ENCODE data around the gene BAMBI. TPM values are rescaled to one million over a fixed set of nuclear protein-coding genes. Genes with fewer than 3 reads are reported as not detected.

BAMBI gene
- total RNA-seq, 4 donors from 2014 or later: 0.22 to 0.92 (median 0.53) TPM

DNA sequence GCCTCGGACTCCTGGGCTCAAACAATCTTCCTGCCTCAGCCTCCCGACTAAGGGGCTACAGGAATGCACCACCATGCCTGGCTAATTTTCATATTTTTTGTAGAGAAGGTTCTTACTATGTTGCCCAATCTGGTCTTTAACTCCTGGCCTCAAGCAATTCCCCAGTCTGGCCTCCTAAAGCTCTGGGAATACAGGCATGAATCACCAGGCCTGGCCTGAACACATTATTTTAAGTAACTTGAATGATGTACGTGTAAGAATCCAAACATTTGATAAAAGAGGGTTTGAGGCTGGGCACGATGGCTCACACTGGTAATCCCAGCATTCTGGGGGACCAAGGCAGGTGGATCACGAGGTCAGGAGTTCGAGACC, 13.0 kb upstream of the BAMBI start:
- Histone ChIP-seq H3K36me3 (no peaks in the 10 kb centered on the region), H3K4me1 (peaks cover 3 to 13% of the 10 kb centered on the region in 2 donors), H3K4me3 (replicated peaks in 1 of 3) (no peak overlapping the region), H3K9me3 (no peaks in the 10 kb centered on the region), H3K27me3 (no peaks in the 10 kb centered on the region), H3K27ac (no peak overlapping the region)
- no peak for DNase-seq
- TF ChIP-seq, protein P1, sequence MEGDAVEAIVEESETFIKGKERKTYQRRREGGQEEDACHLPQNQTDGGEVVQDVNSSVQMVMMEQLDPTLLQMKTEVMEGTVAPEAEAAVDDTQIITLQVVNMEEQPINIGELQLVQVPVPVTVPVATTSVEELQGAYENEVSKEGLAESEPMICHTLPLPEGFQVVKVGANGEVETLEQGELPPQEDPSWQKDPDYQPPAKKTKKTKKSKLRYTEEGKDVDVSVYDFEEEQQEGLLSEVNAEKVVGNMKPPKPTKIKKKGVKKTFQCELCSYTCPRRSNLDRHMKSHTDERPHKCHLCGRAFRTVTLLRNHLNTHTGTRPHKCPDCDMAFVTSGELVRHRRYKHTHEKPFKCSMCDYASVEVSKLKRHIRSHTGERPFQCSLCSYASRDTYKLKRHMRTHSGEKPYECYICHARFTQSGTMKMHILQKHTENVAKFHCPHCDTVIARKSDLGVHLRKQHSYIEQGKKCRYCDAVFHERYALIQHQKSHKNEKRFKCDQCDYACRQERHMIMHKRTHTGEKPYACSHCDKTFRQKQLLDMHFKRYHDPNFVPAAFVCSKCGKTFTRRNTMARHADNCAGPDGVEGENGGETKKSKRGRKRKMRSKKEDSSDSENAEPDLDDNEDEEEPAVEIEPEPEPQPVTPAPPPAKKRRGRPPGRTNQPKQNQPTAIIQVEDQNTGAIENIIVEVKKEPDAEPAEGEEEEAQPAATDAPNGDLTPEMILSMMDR (IDR thresholded peaks at IDR 0.05): no peak
- no peak for TF ChIP-seq POLR2A (IDR thresholded peaks at IDR 0.05)
- intact Hi-C loops (cut with DNase I): loop anchor here (10.0 kb wide), 1 partner anchor 330 kb away; no protein-coding TSS in a partner anchor
- 55 to 66% methylated on average over 6 of the region's 6 CpGs for WGBS, 2 donors

DNA sequence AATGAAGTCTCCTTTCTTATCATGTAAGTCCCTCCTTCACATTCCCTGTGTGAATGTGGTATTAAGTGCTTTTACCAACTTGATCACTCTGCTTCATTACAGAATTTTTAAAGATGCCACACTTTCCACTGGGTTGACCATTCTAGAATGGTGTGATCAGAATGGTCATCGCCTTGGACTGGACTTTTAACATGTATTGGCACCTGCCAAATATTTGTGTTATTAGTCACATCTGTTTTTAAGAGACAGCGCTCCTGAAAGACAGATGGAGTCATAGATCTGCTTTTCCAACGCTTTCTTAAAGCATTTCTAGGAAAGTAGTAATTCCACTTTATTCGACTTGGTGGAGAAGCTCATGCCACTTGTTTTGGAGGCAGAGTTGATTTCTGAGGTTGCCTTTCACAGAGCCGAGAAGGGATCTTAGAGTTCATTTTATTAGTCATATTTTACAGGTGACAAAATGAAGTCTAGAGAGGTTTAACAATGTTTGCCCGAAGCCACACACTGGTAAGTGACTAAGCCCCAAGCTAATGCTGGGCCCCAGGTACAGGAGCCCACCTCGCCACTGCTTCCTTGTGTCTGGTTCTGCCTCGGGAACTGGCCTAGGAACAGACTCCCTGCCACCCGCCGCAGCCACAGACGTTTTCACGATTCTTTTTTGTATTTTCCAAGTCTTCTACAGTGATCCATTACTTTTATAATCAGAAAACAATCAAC, 10.4 kb upstream of the BAMBI start:
- peaks cover 3 to 13% of the 10 kb centered on the region in 2 donors for H3K4me1 ChIP-seq
- no peaks in the 10 kb centered on the region for H3K9me3 ChIP-seq
- no peak overlapping the region for H3K4me3 ChIP-seq (replicated peaks in 1 of 3)
- H3K27me3 ChIP-seq: no peaks in the 10 kb centered on the region
- H3K27ac ChIP-seq: no peak overlapping the region
- no peaks in the 10 kb centered on the region for H3K36me3 ChIP-seq
- 92 to 94% methylated on average over 12 of the region's 12 CpGs for WGBS, 2 donors
- intact Hi-C loops (cut with DNase I): loop anchor here (10.0 kb wide), 1 partner anchor 328 kb away; no protein-coding TSS in a partner anchor
- no peak for DNase-seq
- no peak for TF ChIP-seq POLR2A (IDR thresholded peaks at IDR 0.05)
- TF ChIP-seq, protein P1 (IDR thresholded peaks at IDR 0.05): no peak

DNA sequence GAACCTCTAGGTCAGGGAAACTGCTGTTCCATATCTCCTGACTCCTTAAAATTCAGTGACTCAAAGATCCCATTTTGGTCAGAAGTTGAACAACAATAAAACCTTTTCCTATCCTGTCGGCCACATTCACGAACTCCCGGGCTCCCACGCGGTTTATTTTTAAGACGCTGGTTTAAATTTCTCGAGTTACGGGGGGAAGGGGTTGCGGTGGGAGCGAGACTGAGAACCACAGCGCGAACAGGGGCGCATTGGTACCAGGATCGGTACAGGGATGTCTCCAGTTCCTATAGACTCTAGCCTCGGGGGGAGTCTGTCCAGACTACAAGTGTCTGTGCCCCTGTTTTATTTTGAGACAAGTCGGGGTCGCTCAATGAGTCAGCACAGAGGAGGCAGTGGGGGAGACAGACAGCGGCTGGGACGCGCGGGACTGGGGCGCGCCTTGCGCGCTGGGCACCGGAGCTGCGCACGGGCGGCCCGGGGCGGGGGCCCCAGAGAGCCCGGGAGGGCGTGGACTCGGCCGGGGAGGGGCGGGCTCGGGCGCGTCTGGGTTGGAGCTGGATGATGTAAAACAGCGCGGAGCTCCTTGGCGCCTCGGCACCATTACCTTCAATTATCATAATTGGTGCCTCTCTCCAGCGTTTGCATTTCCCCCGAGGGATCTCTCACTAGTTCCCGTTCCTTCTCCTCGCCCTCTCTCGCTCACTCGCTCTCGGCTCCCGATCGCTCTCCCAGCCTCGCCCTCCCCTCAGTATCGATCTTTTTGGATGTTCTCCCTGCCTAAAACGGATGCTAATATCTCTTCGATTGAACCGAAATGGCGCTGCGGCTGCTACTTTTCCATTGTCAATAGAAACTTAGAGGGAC, 8.7 kb upstream of the BAMBI start:
- Histone ChIP-seq H3K4me3 (replicated peaks in 1 of 3) (peak overlapping the region in 1 of 3 donors; percentile 30), H3K36me3 (no peaks in the 10 kb centered on the region), H3K27ac (no peak overlapping the region), H3K27me3 (no peaks in the 10 kb centered on the region), H3K9me3 (no peaks in the 10 kb centered on the region), H3K4me1 (peaks cover 3 to 13% of the 10 kb centered on the region in 2 donors)
- TF ChIP-seq, protein P1 (IDR thresholded peaks at IDR 0.05): no peak
- no peak for TF ChIP-seq POLR2A (IDR thresholded peaks at IDR 0.05)
- peak; percentile 38 to 41 for DNase-seq
- intact Hi-C loops (cut with DNase I): loop anchor here (10.0 kb wide), 1 partner anchor 326 kb away; no protein-coding TSS in a partner anchor
- WGBS, 2 donors: 2 to 3% methylated on average over 34 to 35 of the region's 59 CpGs

DNA sequence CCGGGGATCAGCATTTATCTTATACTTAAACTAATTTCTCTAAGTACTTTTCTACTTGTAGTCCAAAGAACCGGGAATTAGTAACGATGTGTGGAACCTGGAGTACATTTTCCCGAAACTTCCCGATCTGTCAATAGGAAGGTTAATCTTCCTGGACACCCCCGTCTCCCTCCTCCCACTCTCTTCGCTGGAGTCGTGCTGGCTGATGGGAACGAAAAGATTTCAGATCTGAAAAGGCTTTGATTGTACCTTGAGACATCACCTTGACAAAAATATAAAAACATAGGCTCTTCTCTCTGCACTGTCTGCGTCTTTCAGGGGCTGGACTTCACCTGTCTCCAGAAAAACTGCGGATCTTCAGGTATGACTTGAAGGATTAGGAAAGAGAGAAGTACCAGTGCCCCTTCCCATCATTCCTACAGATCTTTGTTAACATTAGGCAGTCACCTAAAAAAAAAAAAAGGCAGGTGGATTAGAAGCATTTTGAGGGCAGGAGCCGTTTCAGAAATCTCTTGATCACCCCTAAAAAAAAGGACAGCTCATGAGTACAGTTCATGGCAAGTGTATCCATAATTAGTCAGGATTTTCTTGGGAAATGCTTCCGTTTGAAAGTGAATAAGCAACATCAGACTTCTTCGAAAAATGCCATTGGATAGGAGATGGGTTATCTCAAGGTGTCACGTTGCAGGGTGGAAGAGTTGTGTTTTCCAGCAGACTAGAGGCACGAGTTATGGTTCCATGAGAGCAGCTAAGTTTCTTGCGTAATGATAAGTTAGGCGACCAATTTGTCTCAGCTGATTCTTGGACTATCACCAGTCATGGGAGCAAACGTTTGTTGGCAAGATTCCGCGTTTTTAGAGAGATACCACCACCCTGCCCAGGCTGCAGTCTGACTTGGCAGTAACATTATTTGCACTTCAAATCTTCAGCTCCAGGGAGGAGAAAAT, 7.8 kb upstream of the BAMBI start:
- 41 to 43% methylated on average over 21 of the region's 21 CpGs for WGBS, 2 donors
- Histone ChIP-seq H3K9me3 (no peaks in the 10 kb centered on the region), H3K4me3 (replicated peaks in 1 of 3) (peak overlapping the region in 1 of 3 donors; percentile 30), H3K36me3 (no peaks in the 10 kb centered on the region), H3K4me1 (peaks cover 3 to 13% of the 10 kb centered on the region in 2 donors), H3K27me3 (no peaks in the 10 kb centered on the region), H3K27ac (no peak overlapping the region)
- intact Hi-C loops (cut with DNase I): loop anchor here (10.0 kb wide), 1 partner anchor 325 kb away; no protein-coding TSS in a partner anchor
- no peak for TF ChIP-seq POLR2A (IDR thresholded peaks at IDR 0.05)
- TF ChIP-seq, protein P1 (IDR thresholded peaks at IDR 0.05): no peak
- DNase-seq: no peak
